Stomach (tissue), 9 donors: Measurements from ENCODE around the gene ITGA7. TPM values are rescaled to one million over a fixed set of nuclear protein-coding genes. Genes with fewer than 3 reads are reported as not detected.

Experiments
- DNase-seq, 2 donors: peaks; one replicate each; pipeline versions ENCODE4 v3.0.0 to v3.0.0-alpha.2; 2013 to 2019
- H3K27ac ChIP-seq, 5 donors: fragments of 200-600 bp in 4 of 5; sonication (generic) in 4 of 5; one replicate each; pipeline ENCODE4 v1.5.1; 2013 to 2019; ENCODE audit warnings: mild to moderate bottlenecking in 1 of 5, moderate library complexity in 1 of 5
- H3K27me3 ChIP-seq, 3 donors: fragments of 200-600 bp; sonication (generic); one replicate each; pipeline ENCODE4 v1.5.1; 2017 to 2019; ENCODE audit warnings: mixed run types in 1 of 3
- H3K36me3 ChIP-seq, 4 donors: fragments of 200-600 bp; sonication (generic); 1 replicate in 3 of 4; 2 replicates in 1 of 4; pipeline ENCODE4 v1.5.1; 2016 to 2019
- H3K4me1 ChIP-seq, 4 donors: fragments of 200-600 bp; sonication (generic); one replicate each; pipeline ENCODE4 v1.5.1; 2016 to 2019
- H3K4me3 ChIP-seq, 4 donors: fragments of 200-600 bp; sonication (generic) in 3 of 4; one replicate each; pipeline ENCODE4 v1.5.1; 2016 to 2019; ENCODE audit warnings: mild to moderate bottlenecking in 1 of 4
- H3K9me3 ChIP-seq, 4 donors: fragments of 200-600 bp; sonication (generic); one replicate each; pipeline ENCODE4 v1.5.1; 2016 to 2019
- CTCF ChIP-seq, 7 experiments: fragments of 450-650 bp in 4 of 7; fragments of 200-600 bp in 3 of 7; sonication (generic) in 3 of 7; IDR thresholded peaks; one replicate each; pipeline ENCODE4 v1.5.1; 2016 to 2019; ENCODE audit warnings: antibody characterized with exemption in 7 of 7, control low read depth in 2 of 7, mild to moderate bottlenecking in 1 of 7
- EP300 ChIP-seq: sonication (generic); formaldehyde crosslinking; IDR thresholded peaks from one replicate; pipeline ENCODE4 v1.6.1; 2017; ENCODE audit warnings: antibody characterized with exemption
- POLR2A ChIP-seq, 4 donors: fragments of 450-650 bp; IDR thresholded peaks; one replicate each; pipeline ENCODE4 v1.6.1; 2016; ENCODE audit warnings: antibody characterized with exemption in 4 of 4, control low read depth in 2 of 4, mild to moderate bottlenecking in 1 of 4, moderate library complexity in 1 of 4
- POLR2AphosphoS5 ChIP-seq, 3 donors: sonication (generic); formaldehyde crosslinking; IDR thresholded peaks; one replicate each; pipeline ENCODE4 v1.6.1; 2016; ENCODE audit warnings: antibody characterized with exemption in 3 of 3
- WGBS, 5 donors: extraction: QIAGEN DNeasy Blood & Tissue Kit in 3 of 5; methylation state at CpG; one replicate each; pipeline versions ENCODE4 v1.1.5 to v1.1.7; 2013 to 2018; 5-methylcytosine and 5-hydroxymethylcytosine counted together
- intact Hi-C: fragments of 100-400 bp; cut with DNase I; formaldehyde crosslinking; loops from one replicate; pipeline ENCODE4 v1.15.1; 2023; ENCODE audit warnings: low total_unique reads
- polyA plus RNA-seq, 3 donors: library from polyadenylated mRNA; stranded (reverse); fragments of 200-250 nt; gene quantifications; one replicate each; pipeline ENCODE4 v1.2.3, GENCODE V29; 2013
- total RNA-seq, 5 donors: library from RNA; depleted of rRNA; stranded (reverse); fragments of >200 nt; gene quantifications; one replicate each; pipeline versions ENCODE4 v1.1.0 to v1.2.3, GENCODE V29; 2014 to 2016
- donor health status: healthy with polysubstance abuse.
- donor health status: Bipolar disorder and iron deficiency.
- donor health status: healthy.

The ITGA7 gene
- total and polyA plus RNA-seq, 8 donors = 3.5 to 188 (median 46.3) TPM

DNA sequence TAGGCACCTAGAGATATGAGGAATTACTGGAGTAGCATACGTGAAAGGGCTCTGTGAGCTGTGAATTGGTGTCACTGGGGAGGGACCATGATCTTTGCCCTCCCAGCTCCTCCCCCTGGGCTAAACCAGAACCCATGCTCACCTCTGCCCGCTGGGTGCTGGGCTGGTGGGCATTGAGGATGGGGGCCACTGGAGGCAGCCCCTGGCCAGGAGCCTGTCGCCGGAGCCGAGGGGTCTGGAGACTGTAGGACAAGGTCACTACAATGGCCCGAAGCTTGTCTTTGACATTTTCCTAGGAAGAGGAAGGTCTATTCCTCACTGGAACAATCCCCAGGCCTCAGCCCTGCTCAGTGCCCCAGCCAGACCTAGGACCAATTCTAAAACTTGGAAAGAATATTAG is 11.6 kb downstream of the ITGA7 start:
- H3K4me1 ChIP-seq = peaks cover 0 to 13% (median 5%) of the 10 kb centered on the region in 4 donors
- H3K27ac ChIP-seq = no peak overlapping the region
- no peak overlapping the region for H3K4me3 ChIP-seq
- peaks cover 0 to 79% (median 33%) of the 10 kb centered on the region in 4 donors for H3K36me3 ChIP-seq
- no peaks in the 10 kb centered on the region for H3K27me3 ChIP-seq
- DNase-seq = no peak
- no peaks in the 10 kb centered on the region for H3K9me3 ChIP-seq
- TF ChIP-seq POLR2AphosphoS5 (IDR thresholded peaks at IDR 0.05) = no peak
- no peak for TF ChIP-seq POLR2A (IDR thresholded peaks at IDR 0.05)
- no peak for TF ChIP-seq EP300
- no peak for TF ChIP-seq CTCF (IDR thresholded peaks at IDR 0.05)
- WGBS, 5 donors = 82 to 96% (median 94%) methylated on average over 3 to 6 of the region's 6 CpGs
- intact Hi-C loops = no loop called here

- 68 to 76% (median 75%) methylated on average over 7 of the region's 7 CpGs for WGBS, 5 donors
- Histone ChIP-seq H3K4me1 (peaks cover 0 to 5% (median under 1%) of the 10 kb centered on the region in 4 donors), H3K27ac (no peak overlapping the region), H3K4me3 (no peak overlapping the region), H3K27me3 (no peaks in the 10 kb centered on the region), H3K9me3 (no peaks in the 10 kb centered on the region), H3K36me3 (peaks cover 0 to 75% (median 33%) of the 10 kb centered on the region in 4 donors)
- DNase-seq = no peak
- TF ChIP-seq POLR2A (IDR thresholded peaks at IDR 0.05) = no peak
- no peak for TF ChIP-seq CTCF (IDR thresholded peaks at IDR 0.05)
- TF ChIP-seq POLR2AphosphoS5 (IDR thresholded peaks at IDR 0.05) = no peak
- no peak for TF ChIP-seq EP300
- intact Hi-C loops = no loop called here
These were observed 12.4 kb downstream of the ITGA7 start for GRCh38 chr12:55695349-55695748.

DNA sequence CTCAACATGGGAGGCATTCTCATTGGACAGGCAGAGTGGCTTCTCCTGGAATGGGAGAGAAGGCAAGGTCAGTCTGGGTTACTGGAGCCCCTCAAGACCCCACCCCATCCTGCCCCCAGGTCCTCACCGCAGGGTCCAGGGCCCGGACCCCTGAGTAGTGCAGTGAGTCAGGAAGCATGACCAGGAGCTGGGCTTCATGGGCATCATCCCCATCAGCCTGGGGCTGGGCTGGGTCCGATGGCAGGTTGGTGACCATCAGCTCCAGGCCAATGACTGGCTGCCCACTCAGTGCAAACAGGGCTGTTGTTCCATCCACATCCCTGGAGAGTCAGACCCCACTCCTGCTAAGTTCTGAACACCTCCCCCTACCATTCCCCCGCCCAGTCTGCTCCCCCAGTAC is 13.1 kb downstream of the ITGA7 start:
- Histone ChIP-seq H3K27ac (no peak overlapping the region), H3K9me3 (no peaks in the 10 kb centered on the region), H3K4me1 (no peaks in the 10 kb centered on the region), H3K36me3 (peaks cover 0 to 72% (median 33%) of the 10 kb centered on the region in 4 donors), H3K4me3 (no peak overlapping the region), H3K27me3 (no peaks in the 10 kb centered on the region)
- intact Hi-C loops = no loop called here
- no peak for DNase-seq
- 90 to 100% (median 95%) methylated on average over 1 to 4 of the region's 4 CpGs for WGBS, 5 donors
- TF ChIP-seq CTCF (IDR thresholded peaks at IDR 0.05) (no peak), POLR2A (IDR thresholded peaks at IDR 0.05) (no peak), POLR2AphosphoS5 (IDR thresholded peaks at IDR 0.05) (no peak), EP300 (no peak)

- DNase-seq = no peak
- intact Hi-C loops = no loop called here
- no peaks in the 10 kb centered on the region for H3K4me1 ChIP-seq
- H3K9me3 ChIP-seq = no peaks in the 10 kb centered on the region
- H3K27me3 ChIP-seq = no peaks in the 10 kb centered on the region
- WGBS, 5 donors = 92 to 100% (median 97%) methylated on average over 6 to 7 of the region's 7 CpGs
- no peak for TF ChIP-seq POLR2AphosphoS5 (IDR thresholded peaks at IDR 0.05)
- no peak for TF ChIP-seq CTCF (IDR thresholded peaks at IDR 0.05)
- TF ChIP-seq EP300 = no peak
- no peak for TF ChIP-seq POLR2A (IDR thresholded peaks at IDR 0.05)
- no peak overlapping the region for H3K4me3 ChIP-seq
- H3K27ac ChIP-seq = no peak overlapping the region
- peaks cover 0 to 75% (median 33%) of the 10 kb centered on the region in 4 donors for H3K36me3 ChIP-seq
These were observed 13.6 kb downstream of the ITGA7 start for GRCh38 chr12:55694188-55694515.
